OCI-LY7 (cell line): Measurements from ENCODE around the gene KIAA1755.

Experiments used
- CTCF ChIP-seq: fragments of 200-600 bp; sonication (generic); conservative IDR thresholded peaks from 2 replicates; pipeline ENCODE4 v1.5.1; 2014; ENCODE audit warnings: mild to moderate bottlenecking, antibody characterized with exemption, low read length, moderate library complexity, mixed read lengths
- EZH2phosphoT487 ChIP-seq: fragments of 200-600 bp; sonication (generic); IDR thresholded peaks from 2 replicates; pipeline ENCODE4 v1.6.1; 2018; ENCODE audit warnings: low read depth, borderline replicate concordance, mild to moderate bottlenecking, mixed run types, antibody characterized with exemption, low read length, moderate library complexity, mixed read lengths

DNA sequence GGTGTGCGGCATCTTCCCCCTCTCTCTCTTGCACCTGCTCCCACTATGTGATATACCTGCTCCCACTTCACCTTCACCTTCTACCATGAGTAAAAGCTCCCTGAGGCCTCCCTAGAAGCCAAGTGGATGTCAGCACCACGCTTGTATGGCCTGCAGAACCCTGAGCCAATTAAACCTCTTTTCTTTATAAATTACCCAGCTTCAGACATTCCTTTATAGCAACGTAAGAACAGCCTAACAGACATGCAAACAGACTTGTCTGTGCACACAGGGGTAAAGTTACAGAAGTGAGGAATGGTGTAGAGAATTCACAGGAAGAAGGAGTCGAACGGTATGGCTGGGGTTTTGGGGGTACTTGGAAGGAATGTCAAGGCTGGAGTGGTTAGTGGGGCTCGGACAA lies 80.7 kb downstream of the KIAA1755 start:
- TF ChIP-seq CTCF: no peak
- TF ChIP-seq EZH2phosphoT487: no peak
